ENCODE measurements around the gene NCCRP1.

NCCRP1 gene

DNA sequence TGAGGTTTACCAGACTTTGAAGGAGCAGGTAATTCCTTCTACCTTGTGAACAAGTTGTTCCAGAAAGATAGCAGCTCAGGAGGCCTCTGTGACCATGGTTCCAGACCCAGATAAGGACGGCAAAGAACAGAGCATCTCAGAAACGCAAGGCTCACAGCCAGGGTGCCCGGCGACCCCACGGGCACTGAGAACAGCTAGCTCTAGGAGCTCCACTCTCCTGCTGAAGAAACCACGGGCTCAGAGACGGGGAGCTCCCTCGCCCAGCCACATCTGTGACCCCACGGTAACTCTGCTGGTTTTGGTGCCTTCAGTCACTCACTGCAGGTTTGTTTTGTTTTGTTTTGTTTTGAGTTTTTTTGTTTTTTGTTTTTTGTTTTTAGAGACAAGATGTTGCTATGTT is 16.0 kb upstream of the NCCRP1 start:
- no peak for DNase-seq (ENCODE audit: low spot score)

DNA sequence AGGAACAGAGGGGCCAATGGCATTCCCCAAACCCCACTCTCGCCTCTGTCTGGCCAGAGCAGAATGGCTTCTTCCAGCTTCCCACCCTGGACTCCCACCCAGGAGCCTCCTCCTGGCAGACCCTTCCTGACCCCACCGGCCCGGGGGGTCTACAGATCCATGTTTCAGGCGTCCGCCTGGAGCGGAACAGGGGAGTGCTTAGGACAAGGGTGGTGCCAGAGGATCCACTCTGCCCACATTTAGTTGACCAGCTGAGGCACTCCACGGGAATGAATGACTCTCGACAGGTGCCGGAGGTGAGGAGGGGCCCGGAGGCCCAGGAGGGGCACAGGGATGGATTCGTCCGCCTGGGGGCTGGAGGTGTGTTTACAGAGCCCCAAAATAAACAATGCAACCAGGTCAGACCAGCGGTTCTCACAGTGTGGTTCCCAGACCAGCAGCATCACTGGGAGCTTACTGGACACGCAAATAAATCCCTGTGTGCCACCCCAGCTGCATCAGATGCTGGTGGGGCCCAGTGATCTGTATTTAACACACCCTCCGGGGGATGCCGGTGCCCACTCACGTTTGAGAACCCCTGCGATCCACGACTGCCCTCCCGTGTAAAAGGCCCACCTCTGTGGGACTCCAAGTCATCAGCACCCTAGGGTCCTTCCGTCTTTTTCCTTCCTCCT is 15.1 kb upstream of the NCCRP1 start:
- DNase-seq (ENCODE audit: low spot score), result no peak

DNA sequence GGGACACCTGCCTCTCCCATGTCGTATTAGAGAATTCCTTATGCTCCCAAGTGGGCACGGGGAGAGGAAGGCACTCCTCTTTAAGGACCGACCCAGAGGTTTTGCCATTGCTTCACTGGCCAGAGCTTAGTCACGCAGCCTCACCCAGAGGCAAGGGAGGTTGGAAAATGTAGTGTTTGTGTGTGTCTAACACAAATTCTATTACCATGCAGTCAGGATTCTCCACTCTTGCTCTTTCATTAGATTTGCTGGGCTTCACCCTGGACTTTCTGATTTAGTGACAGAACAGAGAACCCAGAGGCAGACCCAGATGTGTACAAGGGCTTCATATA is 14.6 kb upstream of the NCCRP1 start:
- DNase-seq (ENCODE audit: low spot score), result no peak

DNA sequence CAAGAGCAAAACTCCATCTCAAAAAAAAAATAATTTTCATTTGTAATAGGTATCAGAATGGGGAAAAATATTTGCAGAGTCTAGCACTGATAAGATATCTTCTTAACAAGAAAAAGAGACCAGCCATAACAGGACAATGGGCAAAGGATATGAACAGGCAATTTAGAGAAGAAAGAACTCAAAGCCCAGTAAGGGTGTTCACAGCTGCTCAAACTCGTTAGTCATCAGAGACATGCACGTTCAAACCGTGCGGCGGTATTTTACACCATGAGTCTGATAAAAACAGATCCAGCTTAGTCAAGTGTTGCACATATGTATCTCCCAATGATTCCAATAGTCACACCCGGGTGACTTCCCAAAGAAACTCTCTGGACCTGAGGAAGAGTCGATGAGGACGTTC is 13.7 kb upstream of the NCCRP1 start:
- DNase-seq (ENCODE audit: low spot score), result no peak

DNA sequence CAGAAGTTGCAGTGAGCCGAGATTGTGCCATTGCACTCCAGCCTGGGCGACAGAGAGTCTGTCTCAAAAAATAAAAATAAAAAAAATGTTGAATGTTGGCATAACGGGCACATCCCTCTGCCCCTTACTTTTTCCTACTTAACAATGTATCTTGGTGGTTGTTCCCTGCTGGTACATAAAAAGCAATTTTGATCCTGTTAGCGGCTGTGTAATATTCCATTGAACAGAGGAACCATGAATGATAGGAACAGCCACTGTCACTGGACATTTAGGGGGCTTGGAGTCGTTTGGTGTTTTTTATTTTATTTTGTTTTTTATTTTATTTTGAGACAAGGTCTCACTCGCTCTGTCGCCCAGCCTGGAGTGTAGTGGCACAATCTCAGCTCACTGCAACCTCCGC is 10.4 kb upstream of the NCCRP1 start:
- DNase-seq (ENCODE audit: low spot score), result no peak

DNA sequence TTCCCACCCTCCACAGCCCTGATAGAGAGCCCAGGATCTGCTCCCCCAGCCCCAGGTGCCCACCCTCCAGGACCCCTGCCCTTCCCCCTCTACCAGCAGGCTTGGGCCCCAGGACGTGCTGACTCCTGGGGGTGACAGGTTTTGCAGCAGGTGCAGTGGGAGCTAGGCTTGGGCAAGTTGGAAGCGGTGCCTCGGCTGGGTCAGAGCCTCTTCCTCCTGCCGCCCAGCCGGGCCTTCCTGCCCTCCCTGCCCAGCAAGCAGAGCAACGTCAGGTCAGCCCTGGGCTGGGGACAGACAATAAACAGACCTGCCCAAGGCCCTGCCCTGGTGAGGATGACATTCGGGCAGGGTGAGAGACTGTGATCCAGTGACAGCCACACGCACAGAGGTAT is 9.2 kb upstream of the NCCRP1 start:
- no peak for DNase-seq (ENCODE audit: low spot score)

DNA sequence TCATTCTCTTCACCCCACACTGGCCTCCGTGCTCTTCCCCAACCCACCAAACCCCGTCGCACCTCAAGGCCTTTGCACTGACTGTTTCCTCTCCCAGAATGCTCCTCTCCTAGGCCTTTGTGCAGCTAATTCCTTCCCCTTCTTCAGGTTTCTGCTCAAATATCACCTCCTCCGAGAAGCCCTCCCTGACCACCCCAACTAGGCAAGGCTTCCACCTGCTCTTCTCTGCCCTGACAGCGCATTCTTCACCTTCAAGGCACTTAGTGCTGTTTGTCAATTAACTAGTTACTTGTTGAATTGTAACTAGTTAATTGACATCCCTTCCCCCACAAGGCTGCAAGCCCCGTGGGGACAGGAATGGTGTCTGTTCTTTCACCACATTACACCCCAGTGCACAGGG is 7.8 kb upstream of the NCCRP1 start:
- DNase-seq (ENCODE audit: low spot score), result no peak

DNA sequence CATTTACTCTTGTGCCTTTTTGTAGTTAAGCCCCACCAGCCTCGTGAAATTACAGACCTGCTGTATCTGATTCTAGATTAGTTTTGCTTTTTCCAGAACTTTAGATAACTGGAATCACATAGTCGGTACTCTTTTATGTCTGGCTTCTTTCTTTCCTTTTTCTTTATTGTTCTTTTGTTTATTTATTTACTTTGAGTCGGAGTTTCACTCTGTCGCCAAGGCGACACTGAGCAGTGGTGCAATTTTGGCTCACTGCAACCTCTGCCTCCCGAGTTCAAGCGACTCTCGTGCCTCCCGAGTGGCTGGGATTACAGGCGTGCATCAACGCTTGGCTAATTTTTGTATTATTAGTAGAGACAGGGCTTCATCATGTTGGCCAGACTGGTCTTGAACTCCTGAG is 6.0 kb upstream of the NCCRP1 start:
- no peak for DNase-seq (ENCODE audit: low spot score)

DNA sequence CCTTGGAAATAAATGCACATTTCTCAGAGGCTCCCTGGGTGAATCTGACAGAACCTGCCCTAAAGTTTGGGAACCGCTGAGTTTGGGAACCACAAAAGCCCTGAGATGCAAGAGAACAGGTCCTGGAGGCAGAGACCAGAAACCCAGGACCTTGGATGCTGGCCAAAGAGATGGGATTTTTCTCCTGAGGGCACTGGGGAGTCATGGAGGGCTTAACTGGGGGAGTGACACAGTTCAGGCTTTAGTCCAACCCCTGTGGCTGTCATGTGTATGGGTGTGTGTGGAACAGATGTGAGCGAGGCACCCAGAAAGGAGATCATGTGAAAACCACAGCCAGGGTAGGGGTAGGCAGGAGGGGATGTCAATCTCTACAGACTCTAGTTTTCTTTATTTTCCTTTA is 3.9 kb upstream of the NCCRP1 start:
- DNase-seq (ENCODE audit: low spot score), result no peak

DNA sequence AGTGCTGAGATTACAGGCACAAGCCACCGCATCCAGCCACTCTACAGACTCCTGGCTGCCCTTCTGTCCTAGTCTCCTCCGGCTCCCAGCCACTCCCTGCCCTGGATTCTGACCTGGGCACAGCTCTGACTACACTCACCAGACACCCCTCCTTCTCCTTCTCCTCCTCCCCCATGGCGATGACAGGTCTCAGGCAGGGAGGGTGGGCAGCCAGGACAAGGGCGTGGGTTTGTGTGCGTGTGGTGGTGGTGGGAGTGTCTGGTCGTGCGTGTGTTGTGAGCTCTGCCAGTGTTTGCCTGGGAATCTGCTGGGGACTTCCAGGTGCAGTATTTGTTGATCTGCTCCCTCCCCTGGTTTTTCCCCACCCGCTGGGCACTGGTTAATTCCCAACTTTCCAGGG is 3.0 kb upstream of the NCCRP1 start:
- no peak for DNase-seq (ENCODE audit: low spot score)

DNA sequence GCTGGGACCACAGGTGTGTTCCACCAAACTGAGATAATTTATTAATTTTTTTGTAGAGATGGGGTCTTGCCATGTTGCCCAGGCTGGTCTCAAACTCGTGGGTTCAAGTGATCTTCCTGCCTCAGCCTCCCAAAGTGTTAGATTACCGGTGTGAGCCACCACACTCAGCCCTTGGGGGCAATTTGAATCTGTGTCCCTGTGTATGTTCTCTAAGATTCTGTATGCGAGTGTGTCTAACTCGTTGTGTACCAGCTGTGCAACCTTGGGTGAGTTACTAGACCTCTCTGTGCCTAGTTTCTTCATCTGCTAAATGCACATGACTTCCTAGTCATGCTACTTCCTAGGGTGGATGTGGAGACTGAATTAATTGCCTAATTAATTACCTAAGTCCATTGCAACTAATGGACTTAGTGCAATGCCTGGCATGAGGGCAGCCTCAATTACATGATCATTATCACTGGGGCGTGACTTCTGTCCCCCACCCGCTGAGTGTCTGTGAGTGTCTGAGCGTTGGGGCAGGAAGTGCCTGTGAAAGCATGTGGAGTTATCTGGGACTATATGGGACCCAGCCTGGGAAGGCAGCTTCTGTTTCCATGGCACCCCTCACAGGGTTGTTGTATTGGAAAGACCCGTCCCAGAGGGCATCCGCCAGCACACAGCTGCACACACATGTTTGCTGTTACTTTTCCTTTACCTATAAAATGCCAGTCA is 1.8 kb upstream of the NCCRP1 start:
- DNase-seq (ENCODE audit: low spot score), result no peak

DNA sequence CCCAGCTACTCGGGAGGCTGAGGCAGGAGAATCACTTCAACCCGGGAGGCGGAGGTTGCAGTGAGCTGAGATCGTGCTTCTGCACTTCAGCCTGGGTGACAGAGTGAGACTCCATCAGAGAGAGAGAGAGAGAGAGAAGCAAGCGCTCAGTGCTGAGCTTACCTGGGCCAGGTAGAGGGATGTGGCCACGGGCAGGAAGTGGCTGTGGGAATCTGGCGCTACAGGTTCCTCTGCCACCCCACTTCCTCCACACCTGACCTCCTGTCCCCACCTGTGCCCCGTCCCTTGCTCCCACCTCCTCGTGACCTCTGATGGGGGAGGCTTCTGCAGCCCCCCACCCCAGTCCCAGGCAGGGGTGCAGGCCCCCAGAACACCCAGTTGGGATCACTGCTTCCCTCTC is 1.0 kb upstream of the NCCRP1 start:
- DNase-seq (ENCODE audit: low spot score), result no peak

DNA sequence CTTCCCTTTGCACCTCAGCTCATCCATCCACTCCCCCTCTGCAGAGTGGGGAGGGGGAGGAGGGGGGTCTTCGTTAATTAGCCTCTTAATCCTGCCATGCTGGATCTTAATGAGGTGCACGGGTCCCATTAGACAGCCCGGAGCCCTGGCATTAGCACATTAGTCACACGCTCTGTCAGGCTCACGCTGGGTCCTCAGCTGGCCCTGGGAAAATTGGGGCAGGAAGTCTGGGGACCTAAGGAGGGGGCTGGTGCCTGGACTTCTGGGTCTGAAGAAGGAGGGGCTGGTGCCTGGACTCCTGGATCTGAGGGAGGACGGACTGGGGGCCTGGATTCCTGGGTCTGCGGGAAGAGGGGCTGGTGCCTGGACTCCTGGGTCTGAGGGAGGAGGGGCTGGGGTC is 444 bp upstream of the NCCRP1 start:
- no peak for DNase-seq (ENCODE audit: low spot score)

DNA sequence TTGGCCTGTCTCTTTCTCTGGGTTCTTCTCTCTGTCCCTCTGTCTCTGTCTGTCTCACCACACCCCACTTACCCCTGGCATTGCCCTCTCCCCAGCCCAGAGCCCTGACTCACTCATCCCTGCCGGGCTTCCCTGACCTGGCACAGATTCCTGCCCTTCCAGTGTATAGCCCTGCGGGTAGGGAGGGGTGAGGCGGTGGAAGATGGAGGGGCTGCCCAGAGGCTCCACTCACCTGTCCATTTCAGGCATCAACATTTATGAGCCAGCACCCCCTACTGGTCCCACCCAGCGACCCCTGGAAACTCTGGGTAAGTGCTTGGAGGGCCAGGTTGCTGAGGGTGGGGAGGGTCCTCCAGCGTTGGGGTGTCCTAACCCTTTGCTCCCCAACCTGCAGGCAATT is 1.0 kb downstream of the NCCRP1 start:
- no peak for DNase-seq (ENCODE audit: low spot score)

DNA sequence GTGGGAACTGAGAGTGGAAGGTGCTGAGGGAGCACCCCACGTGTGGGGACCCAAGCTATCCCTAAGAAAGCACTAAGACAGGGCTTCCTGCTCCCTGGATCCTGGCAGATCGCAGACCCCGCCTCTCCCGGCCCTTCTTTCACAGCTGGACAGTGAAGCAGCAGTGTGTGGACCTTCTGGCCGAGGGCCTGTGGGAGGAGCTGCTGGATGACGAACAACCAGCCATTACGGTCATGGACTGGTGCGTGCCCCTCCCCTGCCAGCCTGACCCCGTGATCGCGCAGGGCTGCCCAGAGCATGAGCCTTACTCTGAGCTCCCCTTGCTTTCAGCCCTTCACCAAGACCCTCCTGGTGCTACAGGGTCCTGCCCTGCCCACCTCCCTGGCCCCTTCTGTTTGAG is 2.3 kb downstream of the NCCRP1 start:
- no peak for DNase-seq (ENCODE audit: low spot score)

DNA sequence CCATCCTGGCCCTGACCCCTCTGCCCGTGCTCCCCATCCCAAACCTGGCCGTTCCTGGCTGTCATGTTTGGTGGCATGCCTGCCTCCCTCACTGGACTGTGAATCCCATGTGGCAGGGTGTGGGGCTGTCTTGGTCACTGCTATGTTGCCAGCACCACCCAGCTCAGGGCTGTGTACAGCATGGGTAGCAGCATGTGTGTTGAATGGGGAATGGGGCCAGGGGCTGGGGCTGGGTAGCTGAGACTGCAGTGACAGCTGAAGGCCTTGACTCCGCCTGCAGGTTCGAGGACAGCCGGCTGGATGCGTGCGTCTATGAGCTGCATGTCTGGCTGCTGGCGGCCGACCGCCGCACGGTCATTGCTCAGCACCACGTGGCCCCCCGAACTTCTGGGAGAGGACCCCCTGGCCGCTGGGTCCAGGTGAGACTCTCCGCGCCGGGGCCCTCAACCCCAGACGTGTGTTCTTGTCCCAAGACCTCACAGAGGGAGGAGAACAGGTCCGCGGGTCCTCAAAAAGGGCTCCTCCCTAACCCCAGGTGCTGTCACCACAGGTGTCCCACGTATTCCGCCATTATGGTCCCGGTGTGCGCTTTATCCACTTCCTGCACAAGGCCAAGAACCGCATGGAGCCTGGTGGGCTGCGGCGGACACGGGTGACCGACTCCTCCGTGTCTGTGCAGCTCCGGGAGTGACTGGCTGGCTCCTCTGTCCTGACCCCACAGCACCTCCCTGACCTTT is 3.5 kb downstream of the NCCRP1 start:
- DNase-seq (ENCODE audit: low spot score), result no peak

DNA sequence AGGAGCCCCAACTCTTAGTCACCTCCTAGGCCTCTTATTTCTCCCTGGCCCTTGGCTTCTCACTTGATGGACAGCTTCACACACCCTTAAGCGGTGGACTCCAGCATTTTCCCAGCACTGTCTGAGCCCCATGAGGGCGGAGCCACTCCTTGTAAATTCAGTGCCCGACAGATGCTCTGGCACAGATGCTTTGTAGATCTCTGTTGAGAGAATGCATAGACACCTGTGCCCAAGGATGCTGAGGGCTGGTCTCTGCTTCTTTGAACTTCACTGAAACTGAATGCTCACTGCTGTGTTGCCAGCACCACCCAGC is 4.0 kb downstream of the NCCRP1 start:
- DNase-seq (ENCODE audit: low spot score), result no peak

DNA sequence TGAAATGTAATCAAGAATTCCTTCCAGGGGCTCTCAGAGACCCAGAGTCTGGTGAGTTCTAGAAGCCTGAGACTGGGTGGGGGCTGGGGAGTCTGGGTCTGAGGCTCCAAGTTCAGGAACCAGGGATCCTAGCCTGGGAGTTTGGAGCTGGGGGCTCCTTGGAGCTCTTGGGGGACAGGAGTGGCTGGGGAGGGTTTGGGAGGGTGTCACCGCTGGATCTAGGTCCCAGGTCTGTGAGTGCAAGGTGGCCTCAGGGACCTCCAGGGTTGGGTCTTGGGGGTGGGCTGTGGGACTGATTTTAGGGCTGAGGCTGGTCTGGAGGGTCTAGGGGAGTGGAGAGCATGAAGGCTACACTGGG is 6.2 kb downstream of the NCCRP1 start:
- no peak for DNase-seq (ENCODE audit: low spot score)

DNA sequence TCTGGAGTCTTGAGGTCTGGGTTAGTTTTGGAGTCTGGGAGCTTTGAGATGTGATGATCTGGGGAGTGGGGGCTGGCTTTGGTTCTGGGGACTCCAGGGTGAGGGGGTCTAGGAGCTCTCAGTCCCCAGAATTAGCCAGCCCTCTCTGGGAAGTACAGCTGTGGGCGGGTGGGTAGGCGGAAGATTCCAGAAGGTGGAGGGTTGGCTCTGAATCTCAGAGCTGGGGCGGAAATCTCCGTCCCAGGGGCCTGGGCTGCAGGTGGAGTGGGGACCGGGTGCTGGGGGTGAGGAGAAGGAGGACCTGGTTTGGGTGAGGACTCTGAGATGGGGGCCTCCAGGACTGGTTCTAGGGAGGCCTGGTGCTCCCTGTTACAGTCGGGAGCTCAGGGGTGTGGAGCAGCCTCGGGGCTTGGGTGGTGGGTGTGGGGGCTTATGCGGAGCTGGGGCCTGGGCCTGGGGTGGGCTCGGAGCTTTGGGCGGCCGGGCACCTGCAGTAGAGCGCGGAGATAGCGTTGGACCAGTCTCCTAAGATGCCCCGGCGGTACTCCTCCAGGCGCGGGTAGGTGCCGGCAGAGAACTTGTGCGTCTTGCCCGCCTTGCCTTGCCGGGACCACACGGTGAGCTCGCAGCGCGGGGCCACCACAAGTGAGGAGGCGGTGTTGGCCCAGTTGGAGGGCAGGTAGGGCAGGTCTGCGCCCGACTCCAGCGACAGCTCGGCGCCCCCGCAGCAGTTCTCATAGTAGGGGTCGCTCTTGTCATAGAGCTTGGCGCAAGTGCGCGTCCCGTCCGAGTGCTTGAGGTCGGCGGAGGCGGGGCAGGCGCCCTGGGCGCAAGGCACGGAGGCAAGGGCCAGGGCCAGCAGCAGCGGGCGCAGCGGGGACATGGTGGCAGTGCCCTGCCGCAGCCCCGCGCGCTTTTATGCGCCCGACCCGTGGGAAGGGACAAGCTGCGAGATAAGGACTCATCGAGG is 6.9 kb downstream of the NCCRP1 start, which contains the start of gene SYCN:
Gene SYCN, minus strand, starts transcription at position 892 of the 970 bp plus-strand sequence. Its CDS starts 9 bp downstream, at position 883.
- no peak for DNase-seq (ENCODE audit: low spot score)

DNA sequence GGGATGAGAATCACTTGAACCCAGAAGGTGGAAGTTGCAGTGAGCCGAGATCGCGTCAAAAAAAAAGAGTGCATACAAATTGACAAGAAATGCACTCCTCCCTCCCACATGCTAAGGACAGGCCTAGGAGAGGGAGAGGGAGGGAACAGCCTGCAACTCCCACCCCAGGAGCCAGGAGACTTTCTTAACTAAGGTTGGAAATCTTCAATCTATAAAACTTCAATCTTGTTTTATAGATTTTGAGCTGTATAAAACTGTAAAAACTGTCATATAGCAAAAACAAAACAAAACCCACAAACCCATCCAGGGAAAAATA is 8.6 kb downstream of the NCCRP1 start:
- no peak for DNase-seq (ENCODE audit: low spot score)

DNA sequence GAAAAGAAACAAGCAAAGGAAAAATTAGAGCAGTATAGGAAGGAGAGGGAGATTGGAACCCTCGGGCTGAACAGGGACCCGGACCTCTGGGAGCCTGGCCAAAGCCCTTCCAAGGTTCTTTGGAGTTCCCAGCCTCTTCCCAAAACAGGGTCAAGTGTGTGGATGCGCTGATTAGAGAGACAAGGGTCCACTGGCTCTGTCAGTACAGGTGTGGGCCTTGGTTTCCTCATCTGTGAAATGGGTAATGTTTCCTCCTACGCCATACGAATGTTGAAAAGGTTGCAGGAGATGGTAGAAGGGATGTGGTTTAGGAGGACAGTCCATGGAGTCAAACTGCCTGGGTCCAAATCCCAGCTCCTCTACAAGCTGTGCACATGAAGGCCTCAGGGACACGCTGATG is 9.4 kb downstream of the NCCRP1 start:
- no peak for DNase-seq (ENCODE audit: low spot score)

DNA sequence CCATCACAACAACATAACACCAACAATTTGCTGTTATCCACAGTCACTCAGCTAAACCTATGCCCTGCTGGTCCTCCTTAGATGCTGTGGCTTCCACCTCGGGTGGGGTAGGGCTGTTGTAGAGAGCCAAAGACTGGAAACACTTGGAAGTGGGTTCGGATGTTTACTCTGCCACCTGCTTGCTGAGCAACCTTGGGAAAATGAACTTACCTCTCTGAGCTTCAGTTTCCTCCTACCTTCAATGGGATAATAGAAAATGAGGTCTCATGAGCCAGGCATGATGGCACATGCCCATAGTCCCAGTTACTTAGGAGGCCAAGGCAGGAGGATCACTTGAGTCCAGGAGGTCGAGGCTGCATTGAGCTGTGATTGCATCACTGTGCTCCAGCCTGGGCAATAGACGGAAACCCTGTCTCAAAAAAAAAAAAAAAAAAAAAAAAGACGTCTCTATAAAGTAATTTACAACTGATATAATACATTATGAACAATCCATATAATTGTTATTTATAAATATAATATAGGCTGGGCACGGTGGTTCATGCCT is 10.6 kb downstream of the NCCRP1 start:
- DNase-seq (ENCODE audit: low spot score), result no peak

All from germinal center (tissue), 1 donor.